AG09309 (cell line): ENCODE results near the gene SLC1A2.

Experiments
- DNase-seq: peaks from one replicate; pipeline ENCODE4 v3.0.0-alpha.2; 2010; ENCODE audit warnings: low read depth
- H3K4me3 ChIP-seq: 2 replicates; pipeline ENCODE4 v1.5.1; 2011; ENCODE audit warnings: mild to moderate bottlenecking, low read depth, low read length, moderate library complexity; ENCODE audit not compliant: control insufficient read depth
- TF ChIP-seq, protein P1 (sequence below): IDR thresholded peaks from 2 replicates; pipeline ENCODE4 v1.5.1; 2011; ENCODE audit warnings: mild to moderate bottlenecking, low read depth, low read length, inconsistent platforms; ENCODE audit not compliant: insufficient read depth, control insufficient read depth; ENCODE audit errors: missing control alignments

SLC1A2 gene

DNA sequence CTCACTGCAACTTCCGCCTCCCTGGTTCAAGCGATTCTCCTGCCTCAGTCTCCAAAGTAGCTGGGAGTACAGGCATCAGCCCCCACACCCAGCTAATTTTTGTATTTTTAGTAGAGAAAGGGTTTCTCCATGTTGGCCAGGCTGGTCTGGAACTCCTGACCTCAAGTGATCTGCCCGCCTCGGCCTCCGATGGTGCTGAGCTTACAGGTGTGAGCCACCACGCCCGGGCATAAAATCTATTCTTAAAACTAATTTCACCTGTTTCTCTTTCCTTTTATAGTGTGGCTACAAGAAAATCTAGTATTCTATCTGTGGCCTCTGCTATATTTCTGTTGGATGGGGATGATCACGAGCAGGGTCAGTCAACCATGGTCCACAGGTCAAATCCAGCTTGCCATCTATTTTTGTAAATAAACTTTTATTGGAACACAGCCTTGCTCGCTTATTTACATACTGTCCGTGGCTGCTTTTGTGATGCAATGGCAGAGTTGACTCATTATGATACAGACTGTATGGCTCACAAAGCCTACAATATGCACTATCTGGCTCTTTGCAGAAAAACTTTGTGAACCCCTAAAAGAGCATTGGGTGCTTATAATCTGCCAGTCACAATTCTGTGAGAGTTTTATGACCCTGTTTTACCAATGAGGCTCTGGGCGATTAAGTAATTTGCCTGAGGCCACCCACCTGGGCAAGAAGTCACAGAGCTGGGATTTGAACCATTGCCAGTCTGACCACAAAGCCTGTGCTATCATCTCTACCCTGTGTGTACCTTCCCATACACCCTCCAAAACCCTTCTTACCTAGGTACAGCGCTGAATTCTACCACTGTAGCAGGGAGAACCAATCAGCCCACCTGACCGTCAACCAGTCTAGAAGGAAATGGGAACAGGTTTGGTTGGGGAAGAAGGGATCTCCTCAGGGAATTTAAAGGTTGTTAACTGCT lies 28.3 kb downstream of the SLC1A2 start:
- DNase-seq = no peak
- no peak overlapping the region for H3K4me3 ChIP-seq
- TF ChIP-seq, protein P1, sequence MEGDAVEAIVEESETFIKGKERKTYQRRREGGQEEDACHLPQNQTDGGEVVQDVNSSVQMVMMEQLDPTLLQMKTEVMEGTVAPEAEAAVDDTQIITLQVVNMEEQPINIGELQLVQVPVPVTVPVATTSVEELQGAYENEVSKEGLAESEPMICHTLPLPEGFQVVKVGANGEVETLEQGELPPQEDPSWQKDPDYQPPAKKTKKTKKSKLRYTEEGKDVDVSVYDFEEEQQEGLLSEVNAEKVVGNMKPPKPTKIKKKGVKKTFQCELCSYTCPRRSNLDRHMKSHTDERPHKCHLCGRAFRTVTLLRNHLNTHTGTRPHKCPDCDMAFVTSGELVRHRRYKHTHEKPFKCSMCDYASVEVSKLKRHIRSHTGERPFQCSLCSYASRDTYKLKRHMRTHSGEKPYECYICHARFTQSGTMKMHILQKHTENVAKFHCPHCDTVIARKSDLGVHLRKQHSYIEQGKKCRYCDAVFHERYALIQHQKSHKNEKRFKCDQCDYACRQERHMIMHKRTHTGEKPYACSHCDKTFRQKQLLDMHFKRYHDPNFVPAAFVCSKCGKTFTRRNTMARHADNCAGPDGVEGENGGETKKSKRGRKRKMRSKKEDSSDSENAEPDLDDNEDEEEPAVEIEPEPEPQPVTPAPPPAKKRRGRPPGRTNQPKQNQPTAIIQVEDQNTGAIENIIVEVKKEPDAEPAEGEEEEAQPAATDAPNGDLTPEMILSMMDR = no peak

DNA sequence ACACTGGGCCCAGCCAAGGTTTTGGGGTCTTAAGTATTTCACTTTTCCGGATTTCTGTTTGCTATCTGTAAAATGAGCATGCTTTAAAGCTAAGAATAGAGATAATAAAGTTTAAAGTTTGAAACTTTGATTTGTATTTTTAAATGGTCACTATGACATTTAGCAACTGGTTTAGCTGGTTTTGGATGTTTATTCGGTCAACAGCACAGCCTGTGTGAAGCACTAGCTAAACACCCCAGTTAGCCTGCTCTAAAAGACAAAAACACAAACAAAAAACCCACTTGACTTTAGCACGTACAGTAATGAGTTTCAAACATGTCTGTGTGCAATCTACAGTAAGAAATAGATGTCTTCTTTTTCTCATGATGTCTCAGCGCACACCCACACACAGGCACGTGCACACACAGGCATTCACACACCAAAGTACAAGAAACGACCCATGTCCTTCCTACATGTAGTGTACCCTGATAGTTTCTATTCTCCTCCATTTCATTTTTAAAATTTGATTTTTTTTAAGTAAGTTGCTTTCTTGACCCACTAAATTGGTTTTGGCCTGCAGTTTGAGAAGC lies 29.4 kb downstream of the SLC1A2 start:
- no peak overlapping the region for H3K4me3 ChIP-seq
- DNase-seq = no peak
- TF ChIP-seq, protein P1 = no peak

DNA sequence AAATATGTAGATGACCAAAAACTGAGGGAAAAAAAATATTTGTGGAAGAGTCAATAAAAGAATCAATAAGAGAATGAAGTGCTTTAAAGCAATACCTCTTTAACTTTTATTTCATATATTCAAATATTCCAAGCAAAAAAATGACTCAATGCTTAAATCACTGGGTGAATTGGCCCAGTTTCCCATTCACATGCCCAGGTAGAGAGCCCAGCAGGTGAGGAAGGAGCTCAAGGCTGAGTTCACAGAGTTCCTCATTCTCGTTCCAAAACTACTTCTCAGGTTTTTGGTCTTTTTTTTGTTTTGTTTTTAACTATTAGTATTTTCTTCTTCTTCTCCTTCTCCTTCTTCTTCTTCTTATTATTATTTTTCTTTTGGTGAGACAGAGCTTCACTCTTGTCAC lies 30.2 kb downstream of the SLC1A2 start:
- DNase-seq = no peak
- TF ChIP-seq, protein P1 = no peak
- no peak overlapping the region for H3K4me3 ChIP-seq

DNA sequence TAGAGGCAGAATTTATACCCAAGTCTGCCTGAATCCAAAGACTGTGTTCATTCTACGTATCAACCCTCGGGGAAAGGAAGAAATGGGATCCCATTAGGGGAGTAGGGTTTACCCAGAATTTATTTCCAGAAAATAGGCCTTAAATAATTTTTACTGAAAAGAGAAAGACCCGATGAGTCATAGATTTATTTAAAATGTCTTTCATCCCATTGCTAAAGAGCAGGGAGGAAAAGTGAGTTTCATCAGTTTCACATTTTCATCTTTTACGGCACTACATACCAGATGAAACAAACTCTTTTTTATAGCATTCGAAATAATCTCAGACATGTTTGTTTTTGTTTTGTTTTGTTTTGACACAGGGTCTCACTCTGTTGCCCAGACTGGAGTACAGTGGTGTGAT lies 31.3 kb downstream of the SLC1A2 start:
- DNase-seq = no peak
- TF ChIP-seq, protein P1 = no peak

DNA sequence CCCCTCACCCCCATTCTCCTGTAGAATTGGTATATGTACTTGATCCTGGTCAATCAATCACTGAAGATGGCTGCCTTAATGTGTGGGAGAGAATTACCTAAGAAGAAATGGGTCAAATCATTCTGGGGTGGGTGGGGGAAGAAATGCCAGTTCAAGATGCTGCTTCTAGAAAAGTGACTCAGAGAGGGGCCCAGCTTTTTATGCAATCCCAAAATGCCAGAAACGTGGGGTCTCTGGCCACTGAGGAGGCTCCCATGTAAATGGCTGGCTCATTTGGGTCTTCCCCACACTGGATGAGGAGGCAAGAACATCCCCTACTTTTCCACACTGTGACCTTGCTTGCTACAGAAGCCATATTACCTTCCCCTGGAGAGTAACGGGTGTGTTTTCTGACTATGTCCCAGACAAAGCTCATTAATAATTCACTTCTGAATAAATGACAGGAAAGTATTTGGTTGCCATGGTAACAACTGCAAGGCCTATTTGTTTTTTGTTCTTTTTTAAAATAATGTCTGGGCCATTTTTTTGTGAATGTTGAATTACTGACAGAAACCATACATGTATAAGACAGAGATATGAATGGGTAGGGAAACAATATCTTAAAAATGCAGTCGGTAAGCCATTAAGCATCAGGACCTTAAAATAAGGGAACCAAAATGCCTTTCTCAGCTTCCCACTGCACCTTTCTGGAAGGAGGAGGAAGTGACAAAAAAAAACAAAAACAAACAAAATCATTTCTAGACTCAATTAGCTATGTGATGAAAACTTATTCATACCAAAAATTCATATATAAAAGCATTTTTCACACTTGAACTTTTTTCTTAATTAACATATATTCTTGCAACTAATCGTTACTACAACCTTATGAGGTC lies 32.0 kb downstream of the SLC1A2 start:
- no peak overlapping the region for H3K4me3 ChIP-seq
- no peak for DNase-seq
- TF ChIP-seq, protein P1 = no peak

More for the DNA sequence above, 31.3 kb downstream of the SLC1A2 start:
- no peak overlapping the region for H3K4me3 ChIP-seq

DNA sequence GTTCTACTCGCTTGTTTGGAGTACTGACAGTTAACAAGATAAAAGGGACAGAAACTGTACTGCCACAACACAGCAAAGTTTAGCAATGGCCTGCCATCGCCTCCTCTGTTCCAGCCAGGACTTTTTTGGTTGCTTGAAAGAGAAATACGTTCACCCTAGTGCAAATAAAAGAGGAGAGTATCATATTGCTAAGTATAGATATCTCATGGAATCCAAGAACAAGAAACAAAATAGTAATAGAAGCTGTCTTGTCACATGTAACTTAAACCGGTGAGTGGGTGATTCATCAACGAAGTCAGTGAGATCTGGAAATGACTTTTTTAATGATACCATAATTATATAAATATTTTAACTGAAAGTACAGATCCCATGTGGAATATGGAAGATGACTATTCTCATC lies 35.4 kb downstream of the SLC1A2 start:
- no peak for DNase-seq
- TF ChIP-seq, protein P1 = no peak
- no peak overlapping the region for H3K4me3 ChIP-seq
